Coronary artery (tissue), 2 donors: Measurements from ENCODE around the gene USP4.
"Not testable (repeated sequence)": the region's sequence is repeated elsewhere in the genome, so short reads cannot be mapped to it uniquely, and the experiment has no call there.

Source experiments
- DNase-seq: peaks from one replicate; pipeline ENCODE4 v3.0.0-alpha.2; 2017; ENCODE audit warnings: low spot score
- H3K27ac ChIP-seq, 2 donors: fragments of 200-600 bp; sonication (generic); one replicate each; pipeline ENCODE4 v1.5.1; 2016 to 2019
- H3K4me3 ChIP-seq: fragments of 200-600 bp; sonication (generic); 2 replicates; pipeline ENCODE4 v1.5.1; 2016; ENCODE audit warnings: mild to moderate bottlenecking, moderate library complexity
- TF ChIP-seq, protein P1 (sequence below): fragments of 200-600 bp; sonication (generic); IDR thresholded peaks from one replicate; pipeline ENCODE4 v1.5.1; 2019; ENCODE audit warnings: antibody characterized with exemption

Gene USP4

DNA sequence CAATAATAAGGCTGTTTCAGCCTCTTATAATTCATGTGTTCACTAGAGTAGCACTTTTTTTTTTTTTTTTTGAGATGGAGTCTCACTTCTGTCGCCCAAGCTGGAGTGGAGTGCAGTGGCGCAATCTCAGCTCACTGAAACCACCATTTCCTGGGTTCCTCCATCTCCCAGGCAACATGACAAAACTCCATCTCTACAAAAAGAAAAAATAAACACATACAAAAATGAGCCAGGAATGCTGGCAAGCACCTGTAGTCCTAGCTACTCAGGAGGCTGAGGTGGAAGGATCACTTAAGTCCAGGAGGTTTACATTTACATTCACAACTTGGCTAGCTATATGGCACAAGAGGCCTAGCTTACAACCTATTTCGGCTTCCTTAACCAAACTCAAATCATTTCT is 6.8 kb downstream of the USP4 start:
- Histone ChIP-seq H3K27ac (peak overlapping the region in 1 of 2 donors; percentile 32), H3K4me3 (no peak overlapping the region)
- no peak for DNase-seq
- TF ChIP-seq, protein P1, sequence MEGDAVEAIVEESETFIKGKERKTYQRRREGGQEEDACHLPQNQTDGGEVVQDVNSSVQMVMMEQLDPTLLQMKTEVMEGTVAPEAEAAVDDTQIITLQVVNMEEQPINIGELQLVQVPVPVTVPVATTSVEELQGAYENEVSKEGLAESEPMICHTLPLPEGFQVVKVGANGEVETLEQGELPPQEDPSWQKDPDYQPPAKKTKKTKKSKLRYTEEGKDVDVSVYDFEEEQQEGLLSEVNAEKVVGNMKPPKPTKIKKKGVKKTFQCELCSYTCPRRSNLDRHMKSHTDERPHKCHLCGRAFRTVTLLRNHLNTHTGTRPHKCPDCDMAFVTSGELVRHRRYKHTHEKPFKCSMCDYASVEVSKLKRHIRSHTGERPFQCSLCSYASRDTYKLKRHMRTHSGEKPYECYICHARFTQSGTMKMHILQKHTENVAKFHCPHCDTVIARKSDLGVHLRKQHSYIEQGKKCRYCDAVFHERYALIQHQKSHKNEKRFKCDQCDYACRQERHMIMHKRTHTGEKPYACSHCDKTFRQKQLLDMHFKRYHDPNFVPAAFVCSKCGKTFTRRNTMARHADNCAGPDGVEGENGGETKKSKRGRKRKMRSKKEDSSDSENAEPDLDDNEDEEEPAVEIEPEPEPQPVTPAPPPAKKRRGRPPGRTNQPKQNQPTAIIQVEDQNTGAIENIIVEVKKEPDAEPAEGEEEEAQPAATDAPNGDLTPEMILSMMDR: no peak

DNA sequence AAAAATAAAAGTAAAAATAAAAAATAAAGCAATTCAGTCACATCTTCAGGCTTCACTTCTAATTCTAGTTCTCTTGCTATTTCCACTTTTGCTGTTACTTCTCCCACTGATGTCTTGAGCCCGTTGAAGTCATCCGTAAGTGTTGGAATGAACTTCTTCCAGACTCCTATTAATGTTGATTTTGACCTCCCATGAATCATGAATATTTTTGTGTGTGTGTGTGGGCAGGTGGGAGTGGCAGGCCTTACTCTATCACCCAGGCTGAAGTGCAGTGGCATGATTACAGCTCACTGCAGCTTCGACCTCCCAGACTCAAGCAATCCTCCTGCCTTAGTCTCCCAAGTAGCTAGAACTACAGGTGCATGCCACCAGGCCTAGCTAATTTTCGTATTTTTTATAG is 10.7 kb downstream of the USP4 start:
- Histone ChIP-seq H3K4me3 (no peak overlapping the region), H3K27ac (no peak overlapping the region)
- DNase-seq: no peak
- TF ChIP-seq, protein P1: no peak

DNA sequence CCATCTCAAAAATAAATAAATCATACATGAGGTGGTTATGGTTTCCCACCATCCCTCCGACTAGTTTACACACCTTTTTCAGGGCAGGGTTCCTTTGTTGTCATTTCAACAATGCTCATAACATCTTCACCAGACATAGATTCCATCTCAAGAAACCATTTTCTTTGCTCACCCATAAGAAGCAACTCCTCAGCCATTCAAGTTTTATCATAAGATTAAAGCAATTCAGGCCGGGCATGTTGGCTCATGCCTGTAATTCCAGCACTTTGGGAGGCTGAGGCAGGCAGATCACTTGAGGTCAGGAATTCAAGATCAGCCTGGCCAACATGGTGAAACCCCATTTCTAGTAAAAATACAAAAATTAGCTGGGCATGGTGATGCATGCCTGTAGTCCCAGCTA is 11.5 kb downstream of the USP4 start:
- DNase-seq, H3K27ac ChIP-seq, H3K4me3 ChIP-seq: not testable (repeated sequence)

DNA sequence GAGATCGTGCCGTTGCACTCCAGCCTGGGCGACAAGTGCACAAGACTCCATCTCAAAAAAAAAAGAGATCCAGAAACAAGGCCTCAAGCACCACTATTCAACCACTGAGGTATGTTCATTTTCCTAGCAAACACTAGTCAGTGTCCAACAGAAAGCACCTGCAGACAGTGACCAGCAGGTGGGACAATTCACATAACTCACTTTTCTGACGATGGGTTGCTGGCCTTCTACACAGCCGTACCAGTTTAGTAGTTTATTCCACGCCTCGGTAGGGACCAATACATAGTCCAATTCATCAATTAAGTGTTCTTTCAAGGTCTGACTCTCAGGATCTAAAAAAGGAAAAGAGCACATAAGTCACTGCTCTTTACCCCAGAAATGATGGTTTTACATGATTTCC is 12.4 kb downstream of the USP4 start:
- Histone ChIP-seq H3K27ac (no peak overlapping the region), H3K4me3 (no peak overlapping the region)
- no peak for DNase-seq
- TF ChIP-seq, protein P1: no peak

DNA sequence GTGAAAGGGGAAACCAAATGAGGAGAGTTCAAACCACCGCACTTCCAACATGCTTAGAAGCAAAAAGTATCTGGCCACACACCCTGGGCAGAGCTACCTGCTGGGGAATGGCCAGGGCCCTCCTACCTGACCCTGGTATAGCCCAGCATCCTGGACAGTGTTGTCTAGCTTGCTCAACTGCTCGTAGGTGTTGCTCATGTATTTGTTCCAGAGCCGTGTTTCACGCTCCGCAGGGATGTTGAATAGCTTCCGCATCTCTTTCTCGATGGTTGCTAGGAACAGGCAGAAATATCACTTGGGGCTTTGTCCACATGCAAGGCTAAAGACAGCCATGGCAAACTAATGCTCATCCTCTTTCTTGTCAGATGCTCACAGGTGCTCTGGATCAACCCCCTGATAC is 15.1 kb downstream of the USP4 start:
- DNase-seq: no peak
- no peak overlapping the region for H3K4me3 ChIP-seq
- no peak overlapping the region for H3K27ac ChIP-seq
- TF ChIP-seq, protein P1: no peak

DNA sequence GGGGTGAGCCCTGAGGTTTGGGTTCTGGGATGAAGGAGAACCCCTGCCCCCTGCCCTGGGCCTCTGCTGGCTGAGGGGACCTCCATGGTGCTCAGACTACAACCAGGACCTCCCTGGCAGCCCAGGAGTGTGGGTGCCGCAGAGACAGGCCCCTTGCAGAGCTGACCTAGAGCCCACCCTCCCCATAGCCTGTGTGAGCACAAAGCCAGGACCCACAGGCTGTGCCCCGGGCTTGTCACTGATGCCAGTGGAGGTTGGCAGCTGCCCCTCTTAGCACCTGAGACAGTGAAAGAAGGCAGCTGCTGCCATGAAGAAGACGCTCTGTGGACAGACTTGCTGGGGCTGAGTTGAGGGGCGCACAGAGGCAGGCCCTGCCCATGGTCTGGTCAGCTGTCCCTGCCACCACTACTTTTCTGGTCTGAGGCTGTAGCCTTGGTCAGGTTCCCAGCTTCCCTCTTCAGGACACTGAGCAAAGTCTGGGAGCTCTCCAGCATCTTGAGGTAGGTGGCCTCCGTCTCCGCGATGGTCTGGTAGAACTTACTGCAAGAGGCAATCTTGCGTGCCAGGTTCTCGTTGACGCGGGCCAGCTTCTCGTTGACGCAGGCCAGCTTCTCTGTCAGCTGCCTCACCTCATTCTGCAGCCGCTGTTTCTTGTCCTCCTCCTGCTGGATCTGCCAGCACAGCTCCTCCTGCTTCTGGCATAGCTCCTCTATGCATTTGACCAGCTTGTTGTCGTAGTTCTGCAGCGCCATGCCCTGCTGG is 23.0 kb downstream of the USP4 start:
- TF ChIP-seq, protein P1: no peak
- Histone ChIP-seq H3K4me3 (no peak overlapping the region), H3K27ac (no peak overlapping the region)
- no peak for DNase-seq

DNA sequence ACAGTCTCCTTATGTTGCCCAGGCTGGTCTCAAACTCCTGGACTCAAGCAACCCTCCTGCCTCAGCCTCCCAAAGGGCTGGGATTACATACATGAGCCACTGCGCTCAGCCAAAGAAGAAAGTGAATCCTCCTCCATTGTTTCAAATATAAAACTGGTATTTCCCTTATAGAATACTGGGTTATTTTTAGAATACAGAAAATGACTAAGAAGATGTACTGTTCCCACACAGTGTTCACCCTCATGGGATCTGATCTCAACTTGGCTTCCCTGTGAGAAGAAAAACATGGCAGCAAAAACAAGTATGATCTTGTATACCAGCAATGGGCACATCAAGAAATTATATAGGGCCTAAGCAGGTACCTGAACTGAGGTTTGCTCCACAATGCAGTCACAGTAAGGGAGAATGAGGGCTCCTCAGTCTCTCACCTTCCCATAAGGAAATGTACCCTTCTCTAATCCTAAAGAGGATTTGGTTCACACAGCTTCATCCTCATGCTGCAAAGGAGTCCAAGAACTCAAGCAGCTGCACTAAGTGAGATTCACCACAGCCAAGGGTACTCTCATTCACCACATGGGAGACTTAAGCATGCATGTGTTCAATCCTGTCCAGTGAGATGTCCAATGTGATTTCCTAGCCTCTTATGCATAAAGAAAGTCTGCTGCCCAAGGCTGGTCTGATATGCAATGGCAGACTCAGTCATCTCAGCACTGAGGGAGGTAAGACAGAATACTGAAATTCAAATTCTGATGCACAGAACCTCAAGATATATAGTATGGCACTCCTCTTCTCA is 25.8 kb downstream of the USP4 start:
- Histone ChIP-seq H3K27ac (no peak overlapping the region), H3K4me3 (no peak overlapping the region)
- TF ChIP-seq, protein P1: no peak
- no peak for DNase-seq
